HG03520 (cell line): ENCODE measurements around the gene EIF2S2.

Experiments
- ATAC-seq: cut with Tn5 transposase; IDR thresholded peaks from one replicate; pipeline ENCODE4 v1.9.1; 2021; ENCODE audit warnings: mild to moderate bottlenecking, moderate library complexity; ENCODE audit not compliant: unreplicated experiment

EIF2S2 gene

DNA sequence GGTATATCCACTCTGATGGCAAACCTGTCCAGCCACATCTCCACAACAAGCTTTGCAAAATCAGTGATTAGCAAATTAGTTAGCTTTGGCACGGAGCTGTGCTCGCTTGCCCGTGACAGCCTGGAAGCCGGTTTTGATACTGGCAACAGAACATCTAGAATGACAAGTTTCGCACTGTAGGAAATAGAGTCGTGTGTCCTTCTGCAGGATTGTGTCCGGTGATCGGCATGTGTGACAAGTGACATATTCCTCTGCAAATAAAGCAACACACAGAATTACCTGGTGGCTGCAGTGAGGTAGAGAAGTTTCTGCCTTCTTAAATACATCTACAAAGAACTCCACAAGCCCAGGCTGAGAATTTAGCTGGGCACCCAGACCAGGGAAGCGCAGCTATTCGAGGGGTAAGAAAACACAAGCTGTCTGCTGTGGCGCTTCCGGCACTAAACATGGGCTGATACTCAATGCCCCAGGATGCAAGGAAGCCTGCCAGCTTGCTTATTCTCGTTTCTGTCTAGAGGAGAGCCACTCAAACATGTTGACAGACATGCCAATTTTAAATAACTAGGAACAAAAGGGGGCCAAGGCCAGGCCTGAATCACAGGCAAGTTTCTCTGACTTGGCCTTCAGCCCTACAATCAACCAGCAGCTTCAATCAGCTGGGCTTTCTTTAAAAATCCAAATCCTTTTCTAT is 22.2 kb downstream of the EIF2S2 start:
- ATAC-seq = no peak

GRCh38 chr20:34089175-34089479 is 22.9 kb downstream of the EIF2S2 start:
- ATAC-seq = no peak

DNA sequence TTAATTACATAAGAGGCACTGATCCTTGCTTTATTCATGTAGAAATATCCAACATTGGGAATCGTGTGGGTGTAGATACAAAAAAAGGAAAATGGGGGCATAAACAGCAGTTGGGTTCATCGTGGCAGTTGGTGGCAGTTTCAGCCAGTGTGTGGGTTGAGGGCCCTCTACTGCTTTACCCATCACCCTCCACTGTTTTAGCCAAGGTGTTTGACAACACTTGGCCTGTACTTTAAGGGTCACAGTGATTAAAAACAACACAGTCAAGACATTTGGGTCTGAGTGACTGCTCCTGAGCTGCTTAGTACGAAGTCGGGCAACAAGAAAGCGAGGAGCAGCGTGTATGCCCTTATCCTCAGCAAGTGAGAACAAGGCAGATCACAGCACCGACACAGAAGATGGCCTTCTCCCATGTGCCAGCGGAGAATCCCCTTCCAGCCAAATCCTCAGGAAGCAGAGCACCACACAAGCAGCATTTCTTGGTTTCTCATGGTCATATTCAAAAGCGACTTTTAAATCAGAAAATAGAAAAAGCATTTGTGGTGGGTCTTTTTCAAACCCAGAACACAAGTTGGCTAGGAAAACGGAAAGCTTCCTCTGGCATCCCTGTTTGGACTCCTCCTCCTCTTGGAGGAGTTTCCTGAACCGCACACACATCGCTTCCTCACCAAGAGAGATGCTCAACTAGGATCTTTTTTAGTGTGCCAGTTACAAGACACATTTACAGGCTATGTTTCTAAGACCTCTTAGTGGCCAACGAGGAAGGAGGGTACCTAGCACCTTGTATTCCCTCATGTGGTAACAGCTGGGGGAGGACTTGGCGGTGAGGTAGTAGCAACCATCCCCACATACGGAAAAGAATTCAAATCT is 23.5 kb downstream of the EIF2S2 start:
- no peak for ATAC-seq

- ATAC-seq = no peak
Measured at GRCh38 chr20:34085544-34086040, 26.5 kb downstream of the EIF2S2 start.

GRCh38 chr20:34084227-34084923 is 27.7 kb downstream of the EIF2S2 start:
- no peak for ATAC-seq

DNA sequence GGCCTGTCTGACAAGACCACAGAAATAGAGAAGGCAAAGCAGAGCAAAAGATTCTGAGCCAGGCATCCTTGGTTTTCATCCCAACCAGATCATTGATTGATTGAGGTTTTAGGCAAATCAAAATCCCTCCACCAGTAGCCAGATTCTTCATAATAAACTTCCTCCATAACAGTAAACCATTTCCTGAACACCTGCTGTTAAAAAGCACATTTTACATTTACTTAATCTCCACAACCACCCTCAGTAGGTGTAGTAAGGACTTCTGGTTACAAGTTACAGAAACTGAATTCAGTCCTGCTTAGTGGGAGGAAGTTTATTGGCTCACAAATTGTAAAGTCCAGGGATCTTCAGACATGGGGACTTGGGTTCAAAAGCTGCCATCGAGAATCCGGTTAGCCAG is 28.3 kb downstream of the EIF2S2 start:
- no peak for ATAC-seq

GRCh38 chr20:34083137-34083536 is 28.9 kb downstream of the EIF2S2 start:
- ATAC-seq = no peak

DNA sequence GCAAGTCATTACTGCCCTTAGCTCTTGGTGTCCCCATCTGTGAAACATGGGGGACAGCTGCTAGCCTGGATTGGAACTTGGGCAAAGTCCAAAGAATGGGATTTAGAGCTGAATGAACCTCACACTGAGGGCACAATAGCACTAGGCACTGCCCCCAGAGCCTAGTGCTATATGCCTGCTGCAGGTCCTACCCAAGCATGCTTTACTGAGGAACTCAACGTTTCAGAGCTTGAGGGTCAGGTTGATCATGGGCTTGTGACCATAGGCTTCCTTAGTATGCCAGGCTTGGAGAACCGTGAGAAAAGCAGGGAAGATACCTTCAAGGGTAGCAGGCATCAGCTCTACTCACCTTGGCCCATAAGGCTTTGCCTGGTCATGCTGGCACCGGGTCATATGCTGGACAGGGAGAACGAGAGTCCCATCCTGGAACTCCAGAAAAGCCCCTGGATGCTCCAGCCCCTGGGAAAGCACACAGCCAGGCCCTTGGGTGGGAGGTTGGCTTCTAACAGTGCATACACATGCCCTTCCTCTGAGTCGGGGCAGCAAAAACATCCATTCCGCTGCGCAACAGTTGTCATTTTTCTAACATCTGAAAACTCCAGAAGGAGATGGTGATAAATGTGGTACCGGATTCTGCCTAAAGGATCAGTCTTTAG is 29.7 kb downstream of the EIF2S2 start:
- ATAC-seq = no peak

- ATAC-seq = no peak
Measured at GRCh38 chr20:34079818-34080217, 32.2 kb downstream of the EIF2S2 start.

- no peak for ATAC-seq
Measured at GRCh38 chr20:34078540-34078939, 33.5 kb downstream of the EIF2S2 start.

- no peak for ATAC-seq
Measured at GRCh38 chr20:34076952-34077351, 35.1 kb downstream of the EIF2S2 start.

DNA sequence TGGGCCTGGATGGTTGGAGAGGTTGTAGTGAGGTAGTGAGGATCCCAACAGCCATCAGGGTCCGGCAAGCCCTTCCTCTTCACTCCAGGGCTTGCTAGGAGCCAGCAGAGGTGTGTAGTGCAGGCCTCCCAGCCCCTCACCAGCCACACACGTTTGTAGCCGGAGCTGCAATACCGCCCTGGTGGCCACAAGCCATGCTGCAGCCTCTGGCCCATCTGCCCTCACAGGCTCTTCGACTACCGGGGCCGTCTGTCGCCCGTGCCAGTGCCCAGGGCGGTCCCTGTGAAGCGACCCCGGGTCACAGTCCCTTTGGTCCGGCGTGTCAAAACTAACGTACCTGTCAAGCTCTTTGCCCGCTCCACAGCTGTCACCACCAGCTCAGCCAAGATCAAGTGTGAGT is 36.4 kb downstream of the EIF2S2 start:
- ATAC-seq = no peak

GRCh38 chr20:34074101-34074760 is 37.8 kb downstream of the EIF2S2 start:
- no peak for ATAC-seq

DNA sequence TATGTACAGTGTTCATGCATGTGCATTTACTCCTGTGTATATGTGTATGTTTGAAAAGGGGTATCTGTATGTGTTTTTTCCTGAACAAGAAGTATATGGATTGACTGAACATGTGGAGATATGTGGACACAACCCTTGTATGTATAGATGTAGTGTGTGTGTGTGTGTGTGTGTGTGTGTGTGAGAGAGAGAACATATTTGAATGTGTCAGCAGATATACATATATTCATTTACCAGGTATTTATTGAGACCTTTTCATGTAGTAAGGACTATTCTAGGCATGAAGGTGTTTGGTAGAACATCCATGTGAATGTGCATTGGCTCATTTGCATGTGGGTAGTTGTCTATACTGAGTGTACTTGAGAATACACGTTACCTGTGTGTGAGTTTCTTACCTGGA is 39.3 kb downstream of the EIF2S2 start:
- no peak for ATAC-seq

- no peak for ATAC-seq
Measured at GRCh38 chr20:34072076-34072475, 40.0 kb downstream of the EIF2S2 start.

DNA sequence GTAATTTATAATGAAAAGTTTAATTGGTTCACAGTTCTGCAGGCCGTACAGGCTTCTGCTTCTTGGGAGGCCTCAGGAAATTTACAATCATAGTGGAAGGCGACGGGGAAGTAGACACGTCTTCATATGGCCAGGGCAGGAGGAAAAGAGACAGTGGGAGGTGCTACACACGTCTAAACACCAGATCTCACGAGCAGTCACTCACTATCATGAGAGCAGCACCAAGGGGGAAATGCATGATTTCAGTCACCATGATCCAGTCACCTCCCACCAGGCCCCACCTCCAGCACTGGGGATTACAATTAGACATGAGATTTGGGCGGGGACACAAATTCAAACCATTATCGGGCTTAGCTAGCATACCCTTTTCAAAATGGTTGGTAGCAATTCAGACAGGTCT is 41.2 kb downstream of the EIF2S2 start:
- ATAC-seq = no peak

DNA sequence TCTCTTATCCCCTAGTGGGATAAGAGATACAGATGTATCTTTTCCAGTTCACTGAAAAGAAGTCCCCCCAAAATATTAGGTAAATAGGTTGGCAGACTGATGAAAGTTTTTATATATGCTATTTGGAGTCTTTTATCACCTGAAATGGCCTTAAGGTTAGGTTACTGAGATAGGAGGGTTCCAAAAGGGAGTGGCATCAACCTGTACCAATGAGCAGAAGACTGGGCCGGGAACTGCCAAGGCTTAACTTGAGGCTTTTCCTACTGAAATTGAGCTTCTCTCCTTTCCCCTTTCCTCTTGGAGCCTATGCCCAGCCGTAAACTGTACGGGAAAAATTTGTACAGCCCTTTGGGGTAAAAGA is 42.0 kb downstream of the EIF2S2 start:
- ATAC-seq = no peak

DNA sequence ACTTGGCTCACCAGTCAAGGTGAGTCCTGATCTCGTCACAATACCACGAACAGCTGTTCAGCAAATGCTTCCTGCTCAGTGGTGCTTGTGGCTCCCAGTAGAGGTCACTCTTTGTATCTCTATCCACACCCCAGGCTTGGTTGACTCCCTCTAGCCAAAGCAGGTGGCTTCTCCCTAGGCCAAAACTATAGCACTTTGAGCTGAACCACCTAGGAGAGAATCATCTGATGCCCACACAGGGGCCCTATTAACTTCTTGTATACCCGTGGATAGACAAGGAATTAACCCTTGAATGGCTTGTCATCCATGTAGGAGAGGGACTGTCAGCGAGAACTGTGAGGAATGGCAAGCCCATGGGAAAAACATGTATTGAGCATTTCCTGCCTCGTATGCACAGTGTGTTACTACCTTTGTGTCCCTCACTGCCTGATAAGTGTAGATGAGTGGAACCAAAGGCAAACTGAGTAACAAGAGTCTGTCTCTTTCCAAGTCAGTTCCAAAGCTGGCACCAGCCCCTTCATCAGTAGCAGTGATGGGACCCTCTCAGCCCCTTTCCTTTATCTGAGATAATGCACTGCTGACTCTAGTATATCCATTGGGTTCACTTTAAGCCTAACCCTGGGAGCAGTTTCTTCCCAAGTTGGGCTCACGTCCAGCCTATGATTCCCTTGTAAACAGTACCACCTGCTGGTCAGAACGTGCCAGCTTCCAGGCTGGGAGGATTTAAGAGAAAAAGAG is 42.5 kb downstream of the EIF2S2 start:
- ATAC-seq = no peak

DNA sequence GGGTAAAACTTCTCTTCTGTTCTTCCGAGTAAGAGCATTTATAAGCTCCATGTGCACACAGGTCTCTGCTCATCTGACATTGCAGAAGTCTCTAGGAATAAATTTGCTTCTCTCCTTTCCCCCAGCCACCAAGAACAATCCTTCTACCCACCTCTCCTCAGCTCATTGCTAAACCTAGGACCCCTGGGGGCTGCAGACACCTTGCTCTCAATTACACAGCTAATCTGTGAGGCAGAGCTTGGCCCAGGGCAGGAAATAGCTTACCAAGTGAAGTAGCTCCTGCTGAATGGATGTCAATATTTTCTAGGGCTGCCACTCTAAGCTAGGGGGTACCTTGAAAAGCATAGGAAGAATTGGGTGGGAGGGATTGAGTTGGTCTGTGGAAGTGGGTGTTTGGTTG is 44.0 kb downstream of the EIF2S2 start:
- no peak for ATAC-seq

GRCh38 chr20:34066476-34067090 is 45.5 kb downstream of the EIF2S2 start:
- no peak for ATAC-seq
